Activated CD4-positive, alpha-beta memory T cell treated with anti-CD3 and anti-CD28 coated beads for 36 hours (primary cell): ENCODE results near the gene ZDHHC14. TPM values are rescaled to one million over a fixed set of nuclear protein-coding genes. Genes with fewer than 3 reads are reported as not detected.

Experiments
- CTCF ChIA-PET: fragments of 350-600 bp; sonication (Branson Sonifier 250); formaldehyde crosslinking; loops from one replicate; lab custom pipeline; 2021; ENCODE audit warnings: antibody characterized with exemption, inconsistent platforms; lab: Charles Lee
- POLR2A ChIA-PET: fragments of 350-600 bp; sonication (Branson Sonifier 250); formaldehyde crosslinking; loops from one replicate; lab custom pipeline; 2021; ENCODE audit warnings: antibody characterized with exemption; lab: Charles Lee
- DNase-seq: peaks from one replicate; pipeline ENCODE4 v3.0.0-alpha.2; 2020
- H3K27ac Mint-ChIP-seq: one replicate; pipeline ENCODE4 v1.8.0; 2021; ENCODE audit warnings: mixed read lengths
- H3K27me3 Mint-ChIP-seq: one replicate; pipeline ENCODE4 v1.8.0; 2021; ENCODE audit warnings: mixed read lengths
- H3K36me3 Mint-ChIP-seq: one replicate; pipeline ENCODE4 v1.8.0; 2021; ENCODE audit warnings: mixed read lengths
- H3K4me1 Mint-ChIP-seq: one replicate; pipeline ENCODE4 v1.8.0; 2021; ENCODE audit warnings: low read depth, mixed read lengths
- H3K4me3 Mint-ChIP-seq: one replicate; pipeline ENCODE4 v1.8.0; 2021; ENCODE audit warnings: mild to moderate bottlenecking, mixed read lengths
- H3K9me3 Mint-ChIP-seq: one replicate; pipeline ENCODE4 v1.8.0; 2021; ENCODE audit warnings: mixed read lengths
- intact Hi-C: fragments of 100-400 bp; cut with micrococcal nuclease; formaldehyde crosslinking; loops from one replicate; pipeline ENCODE4 v1.15.1; 2023
- total RNA-seq, 2 experiments: library from RNA; stranded (reverse); gene quantifications; one replicate each; pipeline ENCODE4 v1.2.3, GENCODE V29; 2021

The ZDHHC14 gene
- total RNA-seq, 2 experiments from 2014 or later = 1.4 to 2.0 TPM

DNA sequence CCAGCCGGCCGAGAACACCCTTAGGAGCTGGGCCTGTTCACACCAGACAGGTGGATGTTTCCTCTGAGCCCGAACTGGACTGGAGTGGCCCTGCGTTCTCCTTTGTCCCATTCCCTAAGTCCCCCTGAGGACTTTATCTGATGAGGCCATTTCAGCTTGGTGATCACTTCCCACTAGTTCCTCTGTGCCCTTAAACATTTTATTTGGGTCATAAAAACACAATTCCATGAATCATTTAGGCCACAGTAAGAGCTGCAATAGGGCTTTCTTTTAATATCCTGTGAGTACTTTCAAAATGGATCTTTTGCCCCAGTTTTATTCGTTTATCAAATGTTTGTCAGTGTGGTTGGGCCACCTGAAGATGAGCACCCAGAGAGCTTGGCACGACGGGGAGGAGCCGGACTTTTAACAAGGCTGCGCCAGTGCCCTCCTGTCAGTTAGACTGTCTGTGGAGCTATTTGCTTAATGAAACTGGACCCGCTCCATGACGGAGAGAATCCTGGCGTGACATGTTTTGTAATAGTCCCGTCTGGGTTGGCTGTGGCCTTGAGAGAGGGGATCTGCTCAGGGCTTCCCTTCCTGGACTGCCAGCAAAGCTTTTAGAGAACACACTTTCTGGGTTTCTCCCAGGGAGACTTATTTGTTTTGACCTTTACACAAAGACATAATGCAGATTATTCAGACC is 53.5 kb downstream of the ZDHHC14 start:
- H3K27ac Mint-ChIP-seq = no peak overlapping the region
- no peak for DNase-seq
- intact Hi-C loops = no loop called here
- CTCF ChIA-PET = no interaction called here
- POLR2A ChIA-PET = no interaction called here
- H3K9me3 Mint-ChIP-seq = no peaks in the 10 kb centered on the region
- H3K36me3 Mint-ChIP-seq = no peaks in the 10 kb centered on the region
- H3K27me3 Mint-ChIP-seq = peaks cover 6% of the 10 kb centered on the region
- no peak overlapping the region for H3K4me3 Mint-ChIP-seq
- H3K4me1 Mint-ChIP-seq = peaks cover 11% of the 10 kb centered on the region

DNA sequence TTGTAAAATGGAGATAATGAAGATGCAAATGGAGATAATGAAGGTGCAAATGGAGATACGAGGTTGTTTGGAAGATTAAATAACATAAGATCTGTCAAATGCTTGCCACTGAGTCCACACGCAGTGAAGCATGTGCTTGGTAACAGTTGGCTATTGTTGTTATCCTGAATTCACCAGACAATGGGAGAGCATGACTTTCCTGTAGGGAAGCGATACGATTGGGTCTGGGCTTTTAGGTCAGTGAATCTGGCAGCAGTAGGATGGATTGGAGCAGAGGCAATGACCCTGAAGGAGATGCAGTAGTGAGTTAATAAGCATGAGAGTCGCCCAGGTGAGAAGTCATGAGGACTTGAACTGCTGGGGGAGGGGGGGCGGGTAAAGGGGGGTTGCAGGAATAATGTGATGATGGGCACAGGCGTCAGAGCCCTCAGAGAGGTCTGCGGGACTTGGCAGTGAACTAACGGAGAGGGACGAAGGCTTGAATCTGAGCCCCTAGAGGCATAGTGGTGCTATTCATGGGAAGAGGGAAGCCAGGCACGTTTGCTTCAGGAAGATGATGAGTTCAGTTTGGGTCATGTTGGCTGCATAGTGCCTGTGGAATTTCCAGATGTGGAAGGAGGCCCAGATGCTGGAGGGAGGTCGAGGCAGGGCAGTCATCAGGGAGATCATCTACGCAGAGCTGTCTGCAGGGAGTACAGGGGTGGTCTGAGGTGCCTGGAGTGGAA is 55.4 kb downstream of the ZDHHC14 start:
- ChIA-PET CTCF (no interaction called here), POLR2A (no interaction called here)
- H3K27me3 Mint-ChIP-seq = peaks cover 6% of the 10 kb centered on the region
- peaks cover 5% of the 10 kb centered on the region for H3K4me1 Mint-ChIP-seq
- H3K9me3 Mint-ChIP-seq = peaks cover 2% of the 10 kb centered on the region
- intact Hi-C loops = no loop called here
- no peak overlapping the region for H3K4me3 Mint-ChIP-seq
- no peak for DNase-seq
- H3K36me3 Mint-ChIP-seq = peaks cover 3% of the 10 kb centered on the region
- H3K27ac Mint-ChIP-seq = no peak overlapping the region

DNA sequence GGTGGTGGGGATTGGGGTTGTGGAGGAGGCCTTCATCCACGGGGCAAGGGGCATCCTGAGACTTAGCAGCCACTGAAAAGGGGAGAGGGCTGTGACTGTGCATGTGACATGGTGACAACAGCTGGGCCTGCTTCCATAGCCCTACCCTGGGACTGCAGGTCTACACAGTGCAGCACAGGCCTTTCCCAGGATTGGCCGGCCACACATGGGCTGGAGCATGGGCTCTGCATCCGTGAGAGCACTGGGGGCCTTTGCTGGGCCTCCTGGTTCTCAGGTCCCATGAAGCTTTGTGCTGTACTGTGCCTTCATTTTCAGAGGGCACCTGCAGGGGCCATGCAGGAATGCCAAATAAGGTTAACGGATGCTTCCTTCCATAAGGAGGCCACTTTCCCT is 56.0 kb downstream of the ZDHHC14 start:
- Mint-ChIP-seq H3K4me3 (no peak overlapping the region), H3K27me3 (peaks cover 6% of the 10 kb centered on the region), H3K9me3 (peaks cover 2% of the 10 kb centered on the region), H3K27ac (no peak overlapping the region), H3K36me3 (peaks cover 3% of the 10 kb centered on the region), H3K4me1 (peaks cover 5% of the 10 kb centered on the region)
- intact Hi-C loops = no loop called here
- CTCF ChIA-PET = no interaction called here
- POLR2A ChIA-PET = no interaction called here
- no peak for DNase-seq

DNA sequence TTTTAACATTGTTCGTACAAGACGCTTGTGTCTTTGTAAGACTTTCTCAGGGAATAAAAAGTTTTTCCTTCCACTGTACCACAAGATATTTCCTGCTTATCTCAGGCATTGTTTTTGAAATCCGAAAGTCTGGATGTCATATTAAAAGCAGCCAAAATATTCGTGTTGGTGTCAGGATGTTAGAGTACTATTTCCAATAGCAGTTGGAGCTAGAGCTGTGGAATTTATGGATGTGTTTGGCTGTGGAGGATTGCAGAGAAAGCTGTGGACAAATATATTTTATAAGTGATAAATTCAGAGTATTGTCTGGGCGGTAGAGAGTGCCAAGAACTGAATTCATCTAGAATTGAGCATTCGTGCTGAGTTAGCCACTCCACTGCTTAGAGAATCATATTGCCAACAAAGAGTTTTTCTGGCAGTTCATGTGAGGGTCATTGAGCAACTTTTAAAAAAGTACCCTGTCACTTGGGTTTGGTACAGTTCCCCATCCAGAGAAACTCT is 57.7 kb downstream of the ZDHHC14 start:
- peaks cover 16% of the 10 kb centered on the region for H3K4me1 Mint-ChIP-seq
- H3K4me3 Mint-ChIP-seq = no peak overlapping the region
- H3K27ac Mint-ChIP-seq = no peak overlapping the region
- H3K36me3 Mint-ChIP-seq = peaks cover 10% of the 10 kb centered on the region
- POLR2A ChIA-PET = no interaction called here
- CTCF ChIA-PET = no interaction called here
- DNase-seq = no peak
- intact Hi-C loops = no loop called here
- peaks cover 6% of the 10 kb centered on the region for H3K27me3 Mint-ChIP-seq
- peaks cover 18% of the 10 kb centered on the region for H3K9me3 Mint-ChIP-seq

DNA sequence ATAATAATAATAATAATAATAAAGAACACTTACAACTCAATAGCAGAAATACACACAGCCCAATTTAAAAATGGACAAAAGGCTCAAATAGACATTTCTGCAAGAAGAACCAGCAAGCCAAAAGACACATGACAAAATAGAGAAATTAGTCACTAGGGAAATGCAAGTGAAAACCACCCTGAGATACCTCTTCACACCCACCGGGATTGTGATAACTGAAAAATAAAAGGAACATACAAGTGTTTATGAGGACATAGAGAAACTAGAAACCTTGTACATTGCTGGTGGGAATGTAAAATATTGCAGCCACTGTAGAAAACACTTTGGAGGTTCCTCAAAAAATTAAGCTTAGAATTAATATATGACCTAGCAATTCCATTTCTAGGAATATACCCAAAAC is 59.2 kb downstream of the ZDHHC14 start:
- peaks cover 10% of the 10 kb centered on the region for H3K36me3 Mint-ChIP-seq
- peaks cover 6% of the 10 kb centered on the region for H3K27me3 Mint-ChIP-seq
- intact Hi-C loops = no loop called here
- H3K27ac Mint-ChIP-seq = no peak overlapping the region
- H3K4me3 Mint-ChIP-seq = no peak overlapping the region
- no peak for DNase-seq
- peaks cover 16% of the 10 kb centered on the region for H3K4me1 Mint-ChIP-seq
- ChIA-PET CTCF (no interaction called here), POLR2A (interaction anchor here (1.6 kb wide), 1 partner anchor 11 kb away, joined by 5 read pairs; no protein-coding TSS in a partner anchor)
- H3K9me3 Mint-ChIP-seq = peaks cover 19% of the 10 kb centered on the region

DNA sequence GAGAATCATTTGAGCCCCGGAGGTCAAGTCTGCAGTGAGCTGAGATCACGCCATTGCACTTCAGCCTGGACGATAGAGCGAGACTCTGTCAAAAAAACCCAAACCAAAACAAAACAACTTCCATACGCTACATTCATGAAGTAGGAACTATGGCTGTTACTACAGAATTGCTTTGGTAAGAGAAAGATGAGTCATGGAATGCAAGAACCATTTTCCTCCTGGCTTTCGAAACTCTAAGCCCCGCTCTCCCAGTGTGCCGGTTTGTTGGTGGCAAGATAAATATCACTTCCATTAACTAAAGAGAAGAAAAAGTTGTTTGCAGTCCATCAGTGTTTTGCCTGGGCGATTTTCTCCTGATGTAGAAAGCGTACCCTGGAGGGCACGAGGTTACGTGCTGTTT is 61.3 kb downstream of the ZDHHC14 start:
- Mint-ChIP-seq H3K4me1 (peaks cover 16% of the 10 kb centered on the region), H3K27me3 (peaks cover 2% of the 10 kb centered on the region), H3K9me3 (peaks cover 19% of the 10 kb centered on the region), H3K36me3 (peaks cover 10% of the 10 kb centered on the region), H3K27ac (no peak overlapping the region), H3K4me3 (no peak overlapping the region)
- DNase-seq = no peak
- ChIA-PET CTCF (no interaction called here), POLR2A (no interaction called here)
- intact Hi-C loops = no loop called here

DNA sequence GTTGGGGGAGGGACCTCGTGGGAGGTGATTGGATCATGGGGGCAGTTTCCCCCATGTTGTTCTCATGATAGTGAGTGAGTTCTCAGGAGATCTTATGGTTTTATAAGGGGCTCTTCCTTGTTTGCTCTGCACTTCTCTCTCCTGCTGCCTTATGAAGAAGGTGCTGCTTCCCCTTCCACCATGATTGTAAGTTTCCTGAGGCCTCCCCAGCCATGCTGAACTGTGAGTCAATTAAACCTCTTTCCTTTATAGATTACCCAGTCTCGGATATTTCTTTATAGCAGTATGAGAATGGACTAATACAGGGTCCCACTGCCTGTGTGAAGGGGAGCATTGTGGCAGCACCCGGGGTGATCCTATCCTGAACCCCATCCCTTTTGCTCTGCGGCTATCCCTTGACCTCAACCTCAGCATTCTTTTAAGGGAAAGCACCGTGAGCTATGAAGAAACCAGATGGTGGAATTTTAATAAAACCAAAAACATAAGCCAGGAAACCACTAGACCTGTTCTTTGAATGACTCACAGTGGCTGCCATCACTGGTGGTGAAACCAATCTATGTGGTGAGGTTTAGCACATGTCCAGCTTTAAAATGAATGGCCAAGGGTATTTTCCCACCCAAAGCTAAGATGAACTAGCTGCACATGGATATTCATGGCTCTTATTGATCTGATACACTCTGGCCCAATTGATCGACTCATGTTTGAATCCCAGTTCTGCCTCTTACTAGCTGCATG is 62.2 kb downstream of the ZDHHC14 start:
- no peak overlapping the region for H3K4me3 Mint-ChIP-seq
- peaks cover 2% of the 10 kb centered on the region for H3K27me3 Mint-ChIP-seq
- peak overlapping the region; percentile 0 for H3K27ac Mint-ChIP-seq

DNA sequence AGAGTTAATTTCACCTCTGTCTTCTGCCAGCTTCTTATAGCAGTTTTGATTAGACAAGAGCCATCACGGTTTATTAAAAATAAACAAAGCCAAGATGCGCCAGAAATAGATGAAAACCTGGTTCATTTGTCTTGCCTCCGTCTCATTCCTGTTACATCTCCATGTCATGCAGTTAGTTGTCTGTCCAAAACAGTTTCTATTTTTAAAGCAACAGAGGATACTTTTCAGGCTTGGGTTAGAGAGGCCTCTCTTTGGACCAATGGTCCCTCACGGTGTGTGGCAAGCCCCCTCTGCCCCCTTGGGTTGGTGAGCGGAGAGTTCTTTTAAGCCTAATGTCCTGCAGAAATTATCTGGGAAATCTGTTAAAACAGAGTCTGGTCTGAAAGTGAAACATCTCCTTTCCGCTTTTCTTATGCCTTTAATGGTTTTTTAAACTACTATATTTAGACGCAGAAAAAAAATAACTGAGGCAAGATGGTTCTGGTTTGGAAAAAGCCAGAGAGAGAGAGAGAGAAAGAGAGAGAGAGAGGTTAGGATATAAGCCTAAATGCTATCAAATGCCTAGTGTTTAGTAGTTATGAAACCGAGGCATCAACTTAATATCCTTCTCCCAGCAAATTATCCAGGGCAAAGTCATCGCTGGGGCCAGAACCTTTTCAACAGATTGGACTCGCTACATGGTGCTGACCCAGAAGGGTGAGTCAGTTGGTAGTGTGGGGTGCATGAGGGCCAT is 64.5 kb downstream of the ZDHHC14 start:
- H3K27ac Mint-ChIP-seq = no peak overlapping the region
- H3K4me3 Mint-ChIP-seq = no peak overlapping the region
- ChIA-PET POLR2A (interaction anchor here (0.6 kb wide), 1 partner anchor 967 kb away, joined by 5 read pairs; no protein-coding TSS in a partner anchor), CTCF (no interaction called here)
- intact Hi-C loops = no loop called here
- no peak for DNase-seq
- H3K4me1 Mint-ChIP-seq = peaks cover 14% of the 10 kb centered on the region
- H3K27me3 Mint-ChIP-seq = no peaks in the 10 kb centered on the region
- peaks cover 9% of the 10 kb centered on the region for H3K36me3 Mint-ChIP-seq
- H3K9me3 Mint-ChIP-seq = peaks cover 19% of the 10 kb centered on the region

More for the DNA sequence above, 62.2 kb downstream of the ZDHHC14 start:
- intact Hi-C loops = loop anchor here (1.0 kb wide), 1 partner anchor 18 kb away; no protein-coding TSS in a partner anchor
- DNase-seq = peak; percentile 49
- POLR2A ChIA-PET = interaction anchor here (0.9 to 1.5 kb wide), 2 partner anchors 14 to 22 kb away, joined by 3 to 10 read pairs; no protein-coding TSS in a partner anchor
- Mint-ChIP-seq H3K9me3 (peaks cover 19% of the 10 kb centered on the region), H3K4me1 (peaks cover 16% of the 10 kb centered on the region), H3K36me3 (peaks cover 10% of the 10 kb centered on the region)
- CTCF ChIA-PET = interaction anchor here (1.1 kb wide), 1 partner anchor 14 kb away, joined by 3 read pairs; no protein-coding TSS in a partner anchor

DNA sequence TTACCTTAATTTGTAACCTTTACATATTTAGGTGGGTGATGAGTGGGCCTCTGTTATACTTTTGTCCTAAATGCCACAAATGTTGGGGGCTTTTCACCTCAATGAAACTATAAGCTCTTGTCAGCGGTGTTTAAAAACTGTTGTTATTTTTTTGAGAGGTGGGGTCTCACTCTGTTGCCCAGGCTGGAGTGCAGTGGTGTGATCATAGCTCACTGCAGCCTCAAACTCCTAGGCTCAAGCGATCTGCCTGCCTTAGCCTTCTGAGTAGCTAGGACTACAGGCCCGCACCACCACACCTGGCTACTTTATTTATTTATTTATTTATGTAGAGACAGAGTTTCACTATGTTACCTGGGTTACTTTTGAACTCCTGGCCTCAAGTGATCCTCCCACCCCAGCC is 66.7 kb downstream of the ZDHHC14 start:
- POLR2A ChIA-PET = no interaction called here
- peaks cover 5% of the 10 kb centered on the region for H3K36me3 Mint-ChIP-seq
- no peak for DNase-seq
- no peak overlapping the region for H3K4me3 Mint-ChIP-seq
- peaks cover 10% of the 10 kb centered on the region for H3K4me1 Mint-ChIP-seq
- H3K9me3 Mint-ChIP-seq = peaks cover 10% of the 10 kb centered on the region
- CTCF ChIA-PET = no interaction called here
- H3K27me3 Mint-ChIP-seq = no peaks in the 10 kb centered on the region
- no peak overlapping the region for H3K27ac Mint-ChIP-seq
- intact Hi-C loops = no loop called here

DNA sequence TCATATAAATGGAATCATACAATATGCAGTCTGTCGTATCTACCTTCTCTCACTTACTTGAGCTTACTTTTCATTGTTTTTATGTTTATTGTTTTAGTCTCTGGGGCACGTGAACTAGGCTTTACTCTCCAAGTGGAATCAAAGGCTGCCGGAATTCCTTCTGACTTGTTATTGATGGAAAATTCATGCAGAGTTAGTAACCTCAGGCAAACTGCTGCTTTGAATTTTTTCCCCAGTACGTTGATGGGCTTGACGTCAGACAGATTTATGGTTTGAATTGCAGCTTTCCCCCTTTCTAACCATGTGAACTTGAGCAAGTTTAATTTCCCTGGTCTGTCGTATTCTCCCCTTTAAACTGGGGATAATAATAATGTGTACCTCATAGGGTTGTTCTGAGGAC is 68.6 kb downstream of the ZDHHC14 start:
- ChIA-PET POLR2A (no interaction called here), CTCF (no interaction called here)
- Mint-ChIP-seq H3K4me1 (no peaks in the 10 kb centered on the region), H3K36me3 (no peaks in the 10 kb centered on the region), H3K27me3 (no peaks in the 10 kb centered on the region), H3K27ac (no peak overlapping the region), H3K9me3 (no peaks in the 10 kb centered on the region), H3K4me3 (no peak overlapping the region)
- intact Hi-C loops = no loop called here
- no peak for DNase-seq

DNA sequence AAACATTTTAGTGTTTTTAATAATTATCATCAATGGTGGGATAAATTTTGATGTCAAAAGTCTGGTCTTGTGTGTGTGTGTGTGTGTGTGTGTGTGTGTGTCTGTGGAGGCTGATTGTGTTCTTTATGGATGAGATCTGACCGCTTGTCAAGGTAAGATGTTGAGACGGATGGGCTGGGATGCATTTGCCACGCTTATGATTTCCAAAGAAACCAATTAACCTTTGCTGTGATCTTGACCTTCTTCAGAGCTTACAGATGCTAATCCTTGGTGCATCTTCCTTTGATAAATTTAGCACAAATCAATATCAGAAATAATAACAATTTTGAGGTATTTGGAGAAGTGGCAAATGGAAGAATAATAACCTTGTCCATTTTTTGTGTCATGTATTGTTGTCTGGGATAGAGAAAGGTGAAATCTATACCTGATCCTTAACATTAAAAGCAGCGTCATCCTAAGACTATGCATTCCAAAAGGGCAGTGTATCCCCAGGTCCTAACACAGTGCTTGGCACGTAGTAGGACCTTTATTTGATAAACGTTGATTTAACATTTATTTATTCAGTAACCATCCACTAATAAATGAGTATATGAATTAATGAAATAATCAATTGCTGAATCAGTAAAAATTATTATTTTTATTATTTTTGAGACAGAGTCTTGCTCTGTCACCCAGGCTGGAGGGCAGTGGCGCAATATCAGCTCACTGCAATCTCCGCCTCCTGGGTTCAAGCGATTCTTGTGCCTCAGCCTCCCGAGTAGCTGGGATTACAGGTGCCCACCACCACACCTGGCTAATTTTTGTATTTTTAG is 70.1 kb downstream of the ZDHHC14 start:
- H3K9me3 Mint-ChIP-seq = no peaks in the 10 kb centered on the region
- ChIA-PET POLR2A (no interaction called here), CTCF (no interaction called here)
- intact Hi-C loops = no loop called here
- H3K36me3 Mint-ChIP-seq = no peaks in the 10 kb centered on the region
- no peak overlapping the region for H3K27ac Mint-ChIP-seq
- peaks cover 1% of the 10 kb centered on the region for H3K4me1 Mint-ChIP-seq
- H3K4me3 Mint-ChIP-seq = no peak overlapping the region
- H3K27me3 Mint-ChIP-seq = no peaks in the 10 kb centered on the region
- no peak for DNase-seq
